Calu3 (cell line): ENCODE data around the gene SNAP25. TPM values are rescaled to one million over a fixed set of nuclear protein-coding genes. Genes with fewer than 3 reads are reported as not detected.

Experiments
- BruUV-seq: library from RNA; stranded (reverse); fragments of 400-500 nt; replicated peaks from 2 replicates; lab custom pipeline; 2021; lab: Mats Ljungman, UMichigan
- CTCF ChIA-PET: fragments of 300-600 bp; sonication (Branson Sonifier 250); formaldehyde crosslinking; loops from one replicate; lab custom pipeline; 2022; ENCODE audit warnings: antibody characterized with exemption; lab: Charles Lee
- DNase-seq: peaks from one replicate; pipeline ENCODE4 v3.0.0; 2022
- H3K27ac Mint-ChIP-seq: one replicate; pipeline ENCODE4 v1.8.0; 2022; ENCODE audit warnings: mixed read lengths; ENCODE audit not compliant: unreplicated experiment
- H3K27me3 Mint-ChIP-seq: one replicate; pipeline ENCODE4 v1.8.0; 2022; ENCODE audit warnings: mixed read lengths; ENCODE audit not compliant: unreplicated experiment
- H3K36me3 Mint-ChIP-seq: one replicate; pipeline ENCODE4 v1.8.0; 2022; ENCODE audit warnings: mild to moderate bottlenecking, moderate library complexity, mixed read lengths; ENCODE audit not compliant: insufficient read depth, unreplicated experiment
- H3K4me1 Mint-ChIP-seq: one replicate; pipeline ENCODE4 v1.8.0; 2022; ENCODE audit warnings: mild to moderate bottlenecking, low read depth, mixed read lengths; ENCODE audit not compliant: unreplicated experiment
- H3K4me3 Mint-ChIP-seq: one replicate; pipeline ENCODE4 v1.8.0; 2022; ENCODE audit warnings: mild to moderate bottlenecking, low read depth, moderate library complexity, mixed read lengths; ENCODE audit not compliant: unreplicated experiment
- H3K9me3 Mint-ChIP-seq: one replicate; pipeline ENCODE4 v1.8.0; 2022; ENCODE audit warnings: low read depth, mixed read lengths; ENCODE audit not compliant: unreplicated experiment
- intact Hi-C: fragments of 100-400 bp; cut with micrococcal nuclease; formaldehyde crosslinking; loops from one replicate; pipeline ENCODE4 v1.10.0; 2022; ENCODE audit not compliant: unreplicated experiment
- total RNA-seq: library from RNA; stranded (reverse); gene quantifications from 2 replicates; pipeline ENCODE4 v1.2.3, GENCODE V29; 2022
- TF ChIP-seq, protein P1 (sequence below): fragments of 200-600 bp; IDR thresholded peaks from one replicate; pipeline ENCODE4 v1.8.0; 2022; ENCODE audit warnings: antibody characterized with exemption; ENCODE audit not compliant: unreplicated experiment

The SNAP25 gene
- total RNA-seq, 1 experiment from 2014 or later: 0.73 TPM

GRCh38 chr20:10288421-10288820 lies 69.8 kb downstream of the SNAP25 start:
- no peak for DNase-seq
- Mint-ChIP-seq H3K4me3 (no peak overlapping the region), H3K27ac (no peak overlapping the region)

GRCh38 chr20:10288954-10289646 lies 70.5 kb downstream of the SNAP25 start:
- TF ChIP-seq, protein P1, sequence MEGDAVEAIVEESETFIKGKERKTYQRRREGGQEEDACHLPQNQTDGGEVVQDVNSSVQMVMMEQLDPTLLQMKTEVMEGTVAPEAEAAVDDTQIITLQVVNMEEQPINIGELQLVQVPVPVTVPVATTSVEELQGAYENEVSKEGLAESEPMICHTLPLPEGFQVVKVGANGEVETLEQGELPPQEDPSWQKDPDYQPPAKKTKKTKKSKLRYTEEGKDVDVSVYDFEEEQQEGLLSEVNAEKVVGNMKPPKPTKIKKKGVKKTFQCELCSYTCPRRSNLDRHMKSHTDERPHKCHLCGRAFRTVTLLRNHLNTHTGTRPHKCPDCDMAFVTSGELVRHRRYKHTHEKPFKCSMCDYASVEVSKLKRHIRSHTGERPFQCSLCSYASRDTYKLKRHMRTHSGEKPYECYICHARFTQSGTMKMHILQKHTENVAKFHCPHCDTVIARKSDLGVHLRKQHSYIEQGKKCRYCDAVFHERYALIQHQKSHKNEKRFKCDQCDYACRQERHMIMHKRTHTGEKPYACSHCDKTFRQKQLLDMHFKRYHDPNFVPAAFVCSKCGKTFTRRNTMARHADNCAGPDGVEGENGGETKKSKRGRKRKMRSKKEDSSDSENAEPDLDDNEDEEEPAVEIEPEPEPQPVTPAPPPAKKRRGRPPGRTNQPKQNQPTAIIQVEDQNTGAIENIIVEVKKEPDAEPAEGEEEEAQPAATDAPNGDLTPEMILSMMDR: no peak
- CTCF ChIA-PET: no interaction called here
- DNase-seq: no peak
- no peak overlapping the region for H3K4me3 Mint-ChIP-seq
- H3K36me3 Mint-ChIP-seq: no peaks in the 10 kb centered on the region
- no peaks in the 10 kb centered on the region for H3K4me1 Mint-ChIP-seq
- BruUV-seq: no TSS peak
- H3K27ac Mint-ChIP-seq: no peak overlapping the region
- H3K9me3 Mint-ChIP-seq: no peaks in the 10 kb centered on the region
- intact Hi-C loops: no loop called here
- no peaks in the 10 kb centered on the region for H3K27me3 Mint-ChIP-seq

More at GRCh38 chr20:10288421-10288820, 69.8 kb downstream of the SNAP25 start:
- Mint-ChIP-seq H3K27me3 (no peaks in the 10 kb centered on the region), H3K36me3 (no peaks in the 10 kb centered on the region), H3K9me3 (no peaks in the 10 kb centered on the region), H3K4me1 (no peaks in the 10 kb centered on the region)
- CTCF ChIA-PET: no interaction called here
- TF ChIP-seq, protein P1: no peak
- no TSS peak for BruUV-seq
- intact Hi-C loops: no loop called here

DNA sequence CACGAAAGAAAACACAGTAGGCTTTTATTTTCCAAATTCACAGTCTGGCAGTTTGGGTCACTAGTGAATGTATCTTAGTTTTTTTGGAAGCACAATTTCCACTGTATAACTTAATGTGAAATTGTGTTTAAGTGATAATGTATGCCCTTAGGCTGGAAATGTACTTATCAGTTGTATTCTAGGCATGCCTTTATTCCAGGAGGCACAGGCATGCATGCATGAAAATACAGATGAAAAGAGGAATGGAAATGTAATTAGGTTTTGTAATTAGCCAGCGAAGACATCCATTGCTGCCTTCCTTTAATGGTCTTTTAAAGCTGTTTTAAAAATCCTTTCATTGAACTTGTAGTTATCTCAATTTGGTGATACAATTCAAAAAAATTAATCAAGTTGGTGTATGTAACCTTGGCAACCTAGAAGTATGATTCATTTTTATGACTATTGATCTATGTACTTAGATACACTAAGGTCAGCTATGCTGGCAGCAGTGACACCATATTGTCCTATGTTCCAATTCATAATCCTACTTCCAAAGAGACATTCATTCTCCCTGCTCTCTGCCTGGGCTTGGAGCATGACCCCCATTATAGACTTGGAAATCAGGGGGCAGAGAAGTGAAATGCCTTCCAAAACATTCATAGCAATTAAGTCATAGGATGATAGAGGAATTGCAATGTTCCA lies 73.1 kb downstream of the SNAP25 start:
- intact Hi-C loops: no loop called here
- CTCF ChIA-PET: no interaction called here
- H3K27me3 Mint-ChIP-seq: no peaks in the 10 kb centered on the region
- no peak overlapping the region for H3K4me3 Mint-ChIP-seq
- TF ChIP-seq, protein P1: no peak
- H3K27ac Mint-ChIP-seq: no peak overlapping the region
- no peaks in the 10 kb centered on the region for H3K36me3 Mint-ChIP-seq
- no TSS peak for BruUV-seq
- no peaks in the 10 kb centered on the region for H3K9me3 Mint-ChIP-seq
- H3K4me1 Mint-ChIP-seq: no peaks in the 10 kb centered on the region
- DNase-seq: no peak

DNA sequence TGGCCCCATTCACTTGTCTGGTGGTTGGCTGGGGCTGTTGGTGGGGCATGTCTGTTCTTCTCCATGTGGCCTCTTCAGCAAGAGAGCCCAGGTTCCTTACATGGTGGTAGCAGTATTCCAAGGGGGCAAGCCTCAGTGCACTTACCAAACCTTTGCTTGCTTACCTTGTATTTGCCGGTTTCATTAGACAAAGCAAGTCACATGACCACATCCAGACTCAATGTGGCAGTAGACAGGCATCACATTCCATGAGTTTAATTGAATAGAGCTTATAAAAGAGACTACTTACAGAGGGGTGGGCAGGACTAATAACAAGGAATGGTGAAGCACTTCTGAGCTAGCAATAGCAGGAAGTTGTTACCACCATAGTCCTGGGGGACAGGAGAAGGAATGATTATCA lies 78.6 kb downstream of the SNAP25 start:
- DNase-seq: no peak
- CTCF ChIA-PET: interaction anchor here (0.7 to 0.9 kb wide), 3 partner anchors 10 to 203 kb away, joined by 3 read pairs; no protein-coding TSS in a partner anchor
- intact Hi-C loops: no loop called here
- Mint-ChIP-seq H3K27me3 (no peaks in the 10 kb centered on the region), H3K4me3 (no peak overlapping the region), H3K9me3 (no peaks in the 10 kb centered on the region), H3K4me1 (no peaks in the 10 kb centered on the region), H3K36me3 (no peaks in the 10 kb centered on the region), H3K27ac (no peak overlapping the region)
- no TSS peak for BruUV-seq
- TF ChIP-seq, protein P1: no peak
